Measurements from ENCODE around the gene ZNF681.

GRCh38 chr19:23706657-23707056, 52.0 kb downstream of the ZNF681 start:
- no peak for TF ChIP-seq CTCF (IDR thresholded peaks at IDR 0.05)
- TF ChIP-seq POLR2A (IDR thresholded peaks at IDR 0.05): no peak
